ENCODE data around the gene KYNU. TPM values are rescaled to one million over a fixed set of nuclear protein-coding genes. Genes with fewer than 3 reads are reported as not detected.

Gene KYNU
- polyA plus RNA-seq, 4 donors = 0.67 to 3.8 (median 2.1) TPM

DNA sequence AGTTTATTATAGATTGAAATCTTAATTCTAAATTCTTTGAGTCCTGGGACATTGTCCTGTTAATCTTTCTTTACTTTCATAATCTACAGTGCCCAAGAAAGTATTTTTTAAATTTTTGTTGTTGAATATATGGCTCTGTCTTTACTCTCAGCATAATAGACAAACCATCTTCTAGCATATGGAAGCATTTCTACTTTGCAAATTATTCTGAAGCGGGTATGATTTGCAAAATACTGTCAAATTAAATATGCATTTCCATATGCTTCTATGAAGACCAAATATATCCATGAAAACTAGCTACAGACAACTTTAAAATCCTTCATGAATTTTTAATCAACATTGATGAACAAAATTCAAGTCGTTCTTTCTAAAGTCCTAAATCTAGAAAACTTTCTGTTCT, 117.2 kb downstream of the KYNU start:
- Histone ChIP-seq H3K27me3 (ENCODE audit: control insufficient read depth in 3 of 3, insufficient read depth in 3 of 3, low read length in 3 of 3) (no peaks in the 10 kb centered on the region), H3K9me3 (ENCODE audit: control insufficient read depth in 2 of 2, insufficient read depth in 1 of 2, low read depth in 1 of 2, low read length in 1 of 2) (no peaks in the 10 kb centered on the region), H3K4me3 (ENCODE audit: low read depth in 1 of 3, low read length in 3 of 3) (no peak overlapping the region), H3K36me3 (ENCODE audit: control insufficient read depth in 3 of 3, insufficient read depth in 2 of 3, low read depth in 1 of 3, low read length in 3 of 3) (no peaks in the 10 kb centered on the region), H3K27ac (ENCODE audit: low read depth in 1 of 3, low read length in 2 of 3) (no peak overlapping the region), H3K4me1 (ENCODE audit: control insufficient read depth in 3 of 3, insufficient read depth in 2 of 3, low read depth in 1 of 3, low read length in 2 of 3) (no peaks in the 10 kb centered on the region)
- 82 to 88% (median 86%) methylated on average over 2 of the region's 2 CpGs for WGBS, 3 donors
- FAIRE-seq (no peak), DNase-seq (no peak)

DNA sequence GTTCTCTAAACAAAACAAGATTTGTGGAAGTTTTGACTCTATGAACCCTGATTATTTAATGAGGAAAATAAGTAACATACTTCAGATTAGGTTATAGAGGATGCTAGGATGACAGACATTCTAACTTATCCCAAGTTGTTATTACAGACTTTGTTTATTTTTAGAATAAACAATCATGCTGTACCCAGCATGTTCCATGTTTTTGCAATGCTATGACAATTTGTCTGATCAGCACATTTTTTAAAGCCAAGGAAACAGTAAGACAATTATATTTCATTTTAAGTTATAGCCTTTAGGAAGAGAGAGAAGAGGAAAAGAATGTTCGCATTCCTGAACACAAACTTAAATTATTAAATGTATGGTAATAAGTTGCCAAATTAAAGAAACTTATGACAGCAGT, 119.8 kb downstream of the KYNU start:
- Histone ChIP-seq H3K4me3 (ENCODE audit: low read depth in 1 of 3, low read length in 3 of 3) (no peak overlapping the region), H3K4me1 (ENCODE audit: control insufficient read depth in 3 of 3, insufficient read depth in 2 of 3, low read depth in 1 of 3, low read length in 2 of 3) (no peaks in the 10 kb centered on the region), H3K9me3 (ENCODE audit: control insufficient read depth in 2 of 2, insufficient read depth in 1 of 2, low read depth in 1 of 2, low read length in 1 of 2) (no peaks in the 10 kb centered on the region), H3K36me3 (ENCODE audit: control insufficient read depth in 3 of 3, insufficient read depth in 2 of 3, low read depth in 1 of 3, low read length in 3 of 3) (no peaks in the 10 kb centered on the region), H3K27me3 (ENCODE audit: control insufficient read depth in 3 of 3, insufficient read depth in 3 of 3, low read length in 3 of 3) (no peaks in the 10 kb centered on the region), H3K27ac (ENCODE audit: low read depth in 1 of 3, low read length in 2 of 3) (no peak overlapping the region)
- WGBS, 3 donors = 64 to 81% (median 67%) methylated on average over 1 of the region's 1 CpG
- FAIRE-seq (no peak), DNase-seq (no peak)

DNA sequence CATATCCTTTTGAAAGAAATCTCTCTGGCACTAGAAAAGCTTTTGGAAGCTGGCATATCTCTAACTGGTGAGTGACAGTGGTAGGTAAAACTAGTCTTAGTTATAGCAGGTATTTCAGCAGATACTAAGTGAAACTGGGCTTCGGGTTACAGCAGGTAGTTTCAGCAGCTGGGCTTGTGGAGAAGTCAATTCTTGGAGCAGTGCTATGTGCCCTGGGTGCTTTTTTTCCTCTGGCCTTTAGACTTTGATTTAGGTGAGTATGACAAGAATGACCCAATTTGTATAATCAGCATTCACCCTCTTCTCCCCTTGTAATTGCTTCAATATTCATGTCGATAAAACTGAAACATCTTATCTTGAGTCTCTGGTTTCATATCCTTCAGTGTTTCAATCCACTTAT, 123.1 kb downstream of the KYNU start:
- Histone ChIP-seq H3K27me3 (ENCODE audit: control insufficient read depth in 3 of 3, insufficient read depth in 3 of 3, low read length in 3 of 3) (no peaks in the 10 kb centered on the region), H3K4me1 (ENCODE audit: control insufficient read depth in 3 of 3, insufficient read depth in 2 of 3, low read depth in 1 of 3, low read length in 2 of 3) (no peaks in the 10 kb centered on the region), H3K27ac (ENCODE audit: low read depth in 1 of 3, low read length in 2 of 3) (no peak overlapping the region), H3K4me3 (ENCODE audit: low read depth in 1 of 3, low read length in 3 of 3) (no peak overlapping the region), H3K9me3 (ENCODE audit: control insufficient read depth in 2 of 2, insufficient read depth in 1 of 2, low read depth in 1 of 2, low read length in 1 of 2) (no peaks in the 10 kb centered on the region), H3K36me3 (ENCODE audit: control insufficient read depth in 3 of 3, insufficient read depth in 2 of 3, low read depth in 1 of 3, low read length in 3 of 3) (no peaks in the 10 kb centered on the region)
- 71 to 87% (median 76%) methylated on average over 2 of the region's 2 CpGs for WGBS, 3 donors
- DNase-seq = no peak
- no peak for FAIRE-seq

DNA sequence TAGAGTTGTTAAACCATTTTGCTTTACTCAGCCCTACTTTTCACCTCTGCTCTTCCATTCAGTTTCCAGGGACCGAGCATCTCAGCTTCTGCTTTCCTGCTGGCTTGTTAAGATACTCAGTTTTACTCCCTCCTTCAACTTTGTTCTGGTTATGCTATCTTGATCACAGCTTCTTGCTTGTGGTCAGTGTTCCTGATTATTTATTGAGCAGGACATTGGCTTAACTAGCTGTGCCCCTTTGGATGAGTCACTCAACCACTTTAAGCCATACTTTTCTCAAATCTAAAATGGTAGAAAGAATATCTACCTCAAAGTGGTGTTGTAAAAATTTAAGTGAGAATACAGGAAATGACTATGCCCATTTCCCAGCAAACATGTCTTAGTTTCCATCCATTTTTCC, 124.0 kb downstream of the KYNU start:
- Histone ChIP-seq H3K4me3 (ENCODE audit: low read depth in 1 of 3, low read length in 3 of 3) (no peak overlapping the region), H3K4me1 (ENCODE audit: control insufficient read depth in 3 of 3, insufficient read depth in 2 of 3, low read depth in 1 of 3, low read length in 2 of 3) (no peaks in the 10 kb centered on the region), H3K9me3 (ENCODE audit: control insufficient read depth in 2 of 2, insufficient read depth in 1 of 2, low read depth in 1 of 2, low read length in 1 of 2) (no peaks in the 10 kb centered on the region), H3K36me3 (ENCODE audit: control insufficient read depth in 3 of 3, insufficient read depth in 2 of 3, low read depth in 1 of 3, low read length in 3 of 3) (no peaks in the 10 kb centered on the region), H3K27ac (ENCODE audit: low read depth in 1 of 3, low read length in 2 of 3) (no peak overlapping the region), H3K27me3 (ENCODE audit: control insufficient read depth in 3 of 3, insufficient read depth in 3 of 3, low read length in 3 of 3) (no peaks in the 10 kb centered on the region)
- no peak for FAIRE-seq
- no peak for DNase-seq
- 85 to 94% (median 86%) methylated on average over 1 of the region's 1 CpG for WGBS, 3 donors

DNA sequence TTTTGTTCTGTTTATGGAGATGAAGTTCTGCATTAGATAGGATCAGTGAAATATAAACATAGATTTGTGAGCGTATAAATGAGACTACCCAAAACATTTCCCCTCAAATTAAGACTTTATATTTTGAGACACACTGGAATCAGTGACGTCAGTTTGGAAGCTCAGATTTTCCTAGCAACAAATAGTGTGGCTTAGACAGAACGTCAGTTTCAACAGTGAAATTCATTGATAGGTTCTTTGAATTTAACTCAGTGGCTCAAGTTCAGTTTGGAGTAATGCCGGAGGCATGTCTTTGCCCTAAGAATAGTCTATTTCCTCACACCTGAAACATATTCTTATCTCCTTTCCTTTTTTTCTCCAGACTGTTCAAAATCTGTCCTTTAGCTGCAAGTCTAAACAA, 138.2 kb downstream of the KYNU start:
- Histone ChIP-seq H3K36me3 (ENCODE audit: control insufficient read depth in 3 of 3, insufficient read depth in 2 of 3, low read depth in 1 of 3, low read length in 3 of 3) (no peaks in the 10 kb centered on the region), H3K27me3 (ENCODE audit: control insufficient read depth in 3 of 3, insufficient read depth in 3 of 3, low read length in 3 of 3) (no peaks in the 10 kb centered on the region), H3K9me3 (ENCODE audit: control insufficient read depth in 2 of 2, insufficient read depth in 1 of 2, low read depth in 1 of 2, low read length in 1 of 2) (no peaks in the 10 kb centered on the region), H3K27ac (ENCODE audit: low read depth in 1 of 3, low read length in 2 of 3) (no peak overlapping the region), H3K4me3 (ENCODE audit: low read depth in 1 of 3, low read length in 3 of 3) (no peak overlapping the region), H3K4me1 (ENCODE audit: control insufficient read depth in 3 of 3, insufficient read depth in 2 of 3, low read depth in 1 of 3, low read length in 2 of 3) (no peaks in the 10 kb centered on the region)
- 49 to 59% (median 54%) methylated on average over 4 of the region's 4 CpGs for WGBS, 3 donors
- no peak for FAIRE-seq
- DNase-seq = no peak

DNA sequence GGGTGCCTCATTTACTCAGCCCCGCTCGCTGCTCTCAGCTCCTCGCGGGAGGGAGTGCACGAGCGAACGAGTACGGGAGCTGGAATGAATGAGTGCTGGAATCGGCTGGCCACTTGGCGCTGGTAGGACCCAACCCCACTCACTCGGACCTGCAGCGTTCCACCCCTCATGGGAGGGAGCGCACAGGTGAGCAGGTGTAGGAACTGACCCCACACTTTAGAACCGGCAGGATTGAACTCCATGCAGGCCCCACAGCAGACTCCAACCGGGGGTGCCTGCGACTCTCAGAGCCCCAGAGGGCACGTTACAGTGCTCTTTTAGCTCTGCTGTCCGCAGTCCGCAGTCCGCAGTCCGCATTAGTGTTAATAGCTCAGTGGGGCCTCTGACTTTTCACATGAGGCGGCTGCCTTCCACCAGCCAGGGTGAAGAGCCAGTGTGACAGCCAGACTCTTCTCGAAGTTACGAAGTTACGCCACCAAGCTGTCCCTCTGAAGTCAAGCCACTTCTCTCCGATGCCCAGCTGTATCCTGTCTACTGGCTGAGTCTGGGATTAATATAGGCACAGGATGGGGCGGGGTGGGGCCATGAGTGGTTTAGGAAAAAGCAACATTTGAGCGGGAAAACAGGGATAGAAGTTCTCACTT, 149.1 kb downstream of the KYNU start:
- Histone ChIP-seq H3K4me3 (ENCODE audit: low read depth in 1 of 3, low read length in 3 of 3) (no peak overlapping the region), H3K36me3 (ENCODE audit: control insufficient read depth in 3 of 3, insufficient read depth in 2 of 3, low read depth in 1 of 3, low read length in 3 of 3) (no peaks in the 10 kb centered on the region), H3K27ac (ENCODE audit: low read depth in 1 of 3, low read length in 2 of 3) (peak overlapping the region in 1 of 3 donors; percentile 11), H3K9me3 (ENCODE audit: control insufficient read depth in 2 of 2, insufficient read depth in 1 of 2, low read depth in 1 of 2, low read length in 1 of 2) (no peaks in the 10 kb centered on the region), H3K4me1 (ENCODE audit: control insufficient read depth in 3 of 3, insufficient read depth in 2 of 3, low read depth in 1 of 3, low read length in 2 of 3) (no peaks in the 10 kb centered on the region), H3K27me3 (ENCODE audit: control insufficient read depth in 3 of 3, insufficient read depth in 3 of 3, low read length in 3 of 3) (peaks cover 0 to 8% (median 0%) of the 10 kb centered on the region in 3 donors)
- FAIRE-seq (no peak), DNase-seq (peak in 1 of 2 donors; percentile 10)
- 36 to 46% (median 37%) methylated on average over 28 of the region's 28 CpGs for WGBS, 3 donors

DNA sequence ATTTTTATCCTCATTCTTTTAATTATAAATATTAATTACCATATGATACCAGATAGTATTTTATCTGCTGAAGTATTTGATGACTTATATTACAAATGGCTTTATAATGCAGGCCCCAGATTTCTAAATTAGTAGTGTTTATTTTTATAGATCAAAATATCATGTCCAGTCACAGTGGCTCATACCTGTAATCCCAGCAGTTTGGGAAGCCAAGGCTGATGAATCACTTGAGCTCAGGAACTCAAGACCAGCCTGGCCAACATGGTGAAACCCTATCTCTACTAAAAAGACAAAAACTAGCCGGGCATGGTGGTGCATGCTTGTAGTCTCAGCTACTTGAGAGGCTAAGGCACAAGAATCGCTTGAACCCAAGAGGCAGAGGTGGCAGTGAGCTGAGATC, 151.7 kb downstream of the KYNU start:
- Histone ChIP-seq H3K27me3 (ENCODE audit: control insufficient read depth in 3 of 3, insufficient read depth in 3 of 3, low read length in 3 of 3) (peaks cover 0 to 8% (median 0%) of the 10 kb centered on the region in 3 donors), H3K27ac (ENCODE audit: low read depth in 1 of 3, low read length in 2 of 3) (no peak overlapping the region), H3K4me3 (ENCODE audit: low read depth in 1 of 3, low read length in 3 of 3) (no peak overlapping the region), H3K4me1 (ENCODE audit: control insufficient read depth in 3 of 3, insufficient read depth in 2 of 3, low read depth in 1 of 3, low read length in 2 of 3) (no peaks in the 10 kb centered on the region), H3K36me3 (ENCODE audit: control insufficient read depth in 3 of 3, insufficient read depth in 2 of 3, low read depth in 1 of 3, low read length in 3 of 3) (no peaks in the 10 kb centered on the region), H3K9me3 (ENCODE audit: control insufficient read depth in 2 of 2, insufficient read depth in 1 of 2, low read depth in 1 of 2, low read length in 1 of 2) (no peaks in the 10 kb centered on the region)
- 68 to 93% (median 91%) methylated on average over 2 of the region's 2 CpGs for WGBS, 3 donors
- DNase-seq = no peak
- no peak for FAIRE-seq

DNA sequence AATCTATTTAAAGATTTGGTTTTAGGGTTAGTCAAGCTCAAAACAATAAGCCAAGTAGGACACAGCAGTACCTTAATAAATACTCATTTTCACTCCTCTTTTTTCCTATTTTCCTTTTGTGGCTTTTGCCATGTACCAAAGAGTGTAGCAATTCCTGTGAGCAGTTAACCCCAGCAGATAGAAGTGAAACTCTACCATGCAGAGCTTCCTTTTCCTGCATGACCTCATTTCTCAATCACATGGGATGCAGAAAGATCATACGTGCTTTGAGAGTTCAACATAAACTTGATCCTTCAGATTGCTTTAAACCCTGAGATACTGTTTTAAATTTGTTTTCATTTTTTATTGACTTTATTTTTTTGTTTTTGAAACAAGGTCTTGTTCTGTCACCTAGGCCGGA, 152.7 kb downstream of the KYNU start:
- no peak for DNase-seq
- 70 to 82% (median 78%) methylated on average over 2 of the region's 2 CpGs for WGBS, 3 donors
- no peak overlapping the region for H3K4me3 ChIP-seq (ENCODE audit: low read depth in 1 of 3, low read length in 3 of 3)
- peaks cover 0 to 8% (median 0%) of the 10 kb centered on the region in 3 donors for H3K27me3 ChIP-seq (ENCODE audit: control insufficient read depth in 3 of 3, insufficient read depth in 3 of 3, low read length in 3 of 3)
- no peaks in the 10 kb centered on the region for H3K4me1 ChIP-seq (ENCODE audit: control insufficient read depth in 3 of 3, insufficient read depth in 2 of 3, low read depth in 1 of 3, low read length in 2 of 3)
- no peaks in the 10 kb centered on the region for H3K36me3 ChIP-seq (ENCODE audit: control insufficient read depth in 3 of 3, insufficient read depth in 2 of 3, low read depth in 1 of 3, low read length in 3 of 3)
- H3K9me3 ChIP-seq (ENCODE audit: control insufficient read depth in 2 of 2, insufficient read depth in 1 of 2, low read depth in 1 of 2, low read length in 1 of 2) = no peaks in the 10 kb centered on the region
- no peak overlapping the region for H3K27ac ChIP-seq (ENCODE audit: low read depth in 1 of 3, low read length in 2 of 3)
- no peak for FAIRE-seq
